Neutrophil (primary cell): ENCODE results near the gene IRF4.

ENCODE experiments used
- H3K27ac ChIP-seq: fragments of 200-600 bp; sonication (generic); 2 replicates; pipeline ENCODE4 v1.5.1; 2016; ENCODE audit warnings: mild to moderate bottlenecking, moderate library complexity
- H3K27me3 ChIP-seq: fragments of 200-600 bp; sonication (generic); 2 replicates; pipeline ENCODE4 v1.6.0; 2016; ENCODE audit warnings: mild to moderate bottlenecking
- H3K36me3 ChIP-seq: fragments of 200-600 bp; sonication (generic); 2 replicates; pipeline ENCODE4 v1.5.1; 2017
- H3K4me1 ChIP-seq, 2 experiments: fragments of 200-600 bp in 1 of 2; sonication (generic) in 1 of 2; 1 replicate in 1 of 2; 2 replicates in 1 of 2; pipeline versions ENCODE4 v1.5.1 to v1.6.1; 2013 to 2016; ENCODE audit warnings: low read depth in 1 of 2, low read length in 1 of 2, mild to moderate bottlenecking in 1 of 2, moderate library complexity in 1 of 2; ENCODE audit not compliant: control insufficient read depth in 1 of 2, insufficient read depth in 1 of 2
- H3K4me3 ChIP-seq, 2 experiments: fragments of 200-600 bp in 1 of 2; sonication (generic) in 1 of 2; 1 replicate in 1 of 2; 2 replicates in 1 of 2; pipeline ENCODE4 v1.5.1; 2013 to 2016; ENCODE audit warnings: low read depth in 1 of 2, low read length in 1 of 2, mild to moderate bottlenecking in 1 of 2, moderate library complexity in 1 of 2
- H3K9me3 ChIP-seq: fragments of 200-600 bp; sonication (generic); 2 replicates; pipeline ENCODE4 v1.5.1; 2016
- TF ChIP-seq, protein P1 (sequence below): fragments of 200-600 bp; sonication (generic); IDR thresholded peaks from 2 replicates; pipeline ENCODE4 v1.5.1; 2016; ENCODE audit warnings: antibody characterized with exemption

The IRF4 gene

DNA sequence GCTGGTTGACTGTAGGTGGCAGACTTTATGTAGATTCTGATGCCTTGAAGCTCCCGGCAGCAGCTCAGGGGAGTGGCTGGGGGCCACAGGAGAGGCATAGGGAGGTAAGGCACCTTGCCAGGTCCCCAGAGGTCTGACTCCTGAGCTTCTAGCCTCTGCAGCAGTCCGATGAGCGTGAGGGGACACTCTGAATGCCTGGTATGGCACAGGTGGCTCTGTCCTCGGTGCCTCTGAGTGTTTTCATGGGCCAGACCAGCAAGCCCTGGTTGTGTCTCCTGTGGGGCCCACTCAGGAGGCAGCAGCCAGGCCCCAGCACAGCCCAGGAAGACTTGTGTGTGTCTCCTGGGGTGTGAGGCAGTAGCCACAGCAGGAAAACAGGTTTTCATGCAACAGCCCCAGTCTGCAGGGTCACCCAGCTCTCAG lies 39.7 kb upstream of the IRF4 start:
- Histone ChIP-seq H3K36me3 (peaks cover 48% of the 10 kb centered on the region), H3K4me1 (no peaks in the 10 kb centered on the region), H3K4me3 (no peak overlapping the region), H3K9me3 (no peaks in the 10 kb centered on the region), H3K27ac (no peak overlapping the region), H3K27me3 (no peaks in the 10 kb centered on the region)
- TF ChIP-seq, protein P1, sequence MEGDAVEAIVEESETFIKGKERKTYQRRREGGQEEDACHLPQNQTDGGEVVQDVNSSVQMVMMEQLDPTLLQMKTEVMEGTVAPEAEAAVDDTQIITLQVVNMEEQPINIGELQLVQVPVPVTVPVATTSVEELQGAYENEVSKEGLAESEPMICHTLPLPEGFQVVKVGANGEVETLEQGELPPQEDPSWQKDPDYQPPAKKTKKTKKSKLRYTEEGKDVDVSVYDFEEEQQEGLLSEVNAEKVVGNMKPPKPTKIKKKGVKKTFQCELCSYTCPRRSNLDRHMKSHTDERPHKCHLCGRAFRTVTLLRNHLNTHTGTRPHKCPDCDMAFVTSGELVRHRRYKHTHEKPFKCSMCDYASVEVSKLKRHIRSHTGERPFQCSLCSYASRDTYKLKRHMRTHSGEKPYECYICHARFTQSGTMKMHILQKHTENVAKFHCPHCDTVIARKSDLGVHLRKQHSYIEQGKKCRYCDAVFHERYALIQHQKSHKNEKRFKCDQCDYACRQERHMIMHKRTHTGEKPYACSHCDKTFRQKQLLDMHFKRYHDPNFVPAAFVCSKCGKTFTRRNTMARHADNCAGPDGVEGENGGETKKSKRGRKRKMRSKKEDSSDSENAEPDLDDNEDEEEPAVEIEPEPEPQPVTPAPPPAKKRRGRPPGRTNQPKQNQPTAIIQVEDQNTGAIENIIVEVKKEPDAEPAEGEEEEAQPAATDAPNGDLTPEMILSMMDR, result no peak

GRCh38 chr6:352474-352873 lies 39.1 kb upstream of the IRF4 start:
- peaks cover 48% of the 10 kb centered on the region for H3K36me3 ChIP-seq
- H3K4me1 ChIP-seq, result no peaks in the 10 kb centered on the region
- H3K27ac ChIP-seq, result no peak overlapping the region
- TF ChIP-seq, protein P1, result no peak
- H3K4me3 ChIP-seq, result no peak overlapping the region
- H3K27me3 ChIP-seq, result no peaks in the 10 kb centered on the region
- H3K9me3 ChIP-seq, result no peaks in the 10 kb centered on the region

GRCh38 chr6:352896-353470 lies 38.6 kb upstream of the IRF4 start:
- H3K36me3 ChIP-seq, result peaks cover 46% of the 10 kb centered on the region
- no peak overlapping the region for H3K4me3 ChIP-seq
- H3K9me3 ChIP-seq, result no peaks in the 10 kb centered on the region
- H3K27me3 ChIP-seq, result no peaks in the 10 kb centered on the region
- H3K27ac ChIP-seq, result no peak overlapping the region
- H3K4me1 ChIP-seq, result no peaks in the 10 kb centered on the region
- TF ChIP-seq, protein P1, result no peak

- H3K4me3 ChIP-seq, result no peak overlapping the region
- no peaks in the 10 kb centered on the region for H3K4me1 ChIP-seq
- H3K27me3 ChIP-seq, result no peaks in the 10 kb centered on the region
- H3K36me3 ChIP-seq, result peaks cover 36% of the 10 kb centered on the region
- no peak overlapping the region for H3K27ac ChIP-seq
- TF ChIP-seq, protein P1, result no peak
- H3K9me3 ChIP-seq, result no peaks in the 10 kb centered on the region
These were observed 37.6 kb upstream of the IRF4 start for GRCh38 chr6:353642-354614.

GRCh38 chr6:354631-355280 lies 36.8 kb upstream of the IRF4 start:
- Histone ChIP-seq H3K9me3 (no peaks in the 10 kb centered on the region), H3K36me3 (peaks cover 28% of the 10 kb centered on the region), H3K27ac (no peak overlapping the region), H3K4me3 (no peak overlapping the region), H3K27me3 (no peaks in the 10 kb centered on the region), H3K4me1 (no peaks in the 10 kb centered on the region)
- TF ChIP-seq, protein P1, result no peak
